B cell (primary cell): ENCODE results near the gene CUZD1. TPM values are rescaled to one million over a fixed set of nuclear protein-coding genes. Genes with fewer than 3 reads are reported as not detected.

Experiments used
- ATAC-seq: fragments of 200-7000 bp; cut with Tn5 transposase; one replicate; pipeline ENCODE4 v1.10.0; 2021; ENCODE audit warnings: low read depth, mild to moderate bottlenecking, moderate number of reproducible peaks, moderate library complexity
- CTCF ChIA-PET: fragments of 350-600 bp; sonication (Branson Sonifier 250); formaldehyde crosslinking; loops from one replicate; lab custom pipeline; 2021; ENCODE audit warnings: antibody characterized with exemption, inconsistent platforms; lab: Charles Lee
- POLR2A ChIA-PET: fragments of 350-600 bp; sonication (Branson Sonifier 250); formaldehyde crosslinking; loops from one replicate; lab custom pipeline; 2021; ENCODE audit warnings: antibody characterized with exemption; lab: Charles Lee
- DNase-seq: peaks from one replicate; pipeline ENCODE4 v3.0.0; 2013
- H2AFZ ChIP-seq: 2 replicates; pipeline ENCODE4 v1.6.1; 2012; ENCODE audit warnings: mild to moderate bottlenecking, low read depth, low read length; ENCODE audit not compliant: insufficient read depth, poor library complexity, severe bottlenecking
- H3K27ac ChIP-seq, 2 donors: 1 replicate in 1 of 2; 2 replicates in 1 of 2; pipeline ENCODE4 v1.5.1; 2012 to 2013; ENCODE audit warnings: low read length in 2 of 2, mild to moderate bottlenecking in 2 of 2, moderate library complexity in 1 of 2
- H3K27me3 ChIP-seq, 4 experiments: fragments of 200-600 bp in 1 of 4; sonication (generic) in 1 of 4; replicated peaks in 1 of 4; 1 replicate in 2 of 4; 2 replicates in 2 of 4; pipeline versions ENCODE4 v1.6.1 to v1.7.0; 2013 to 2016; ENCODE audit warnings: low read length in 3 of 4, mild to moderate bottlenecking in 2 of 4, mixed read lengths in 1 of 4, moderate library complexity in 1 of 4; ENCODE audit not compliant: insufficient read depth in 4 of 4, control insufficient read depth in 3 of 4; ENCODE audit errors: control extremely low read depth in 1 of 4
- H3K36me3 ChIP-seq, 2 experiments: replicated peaks in 1 of 2; 1 replicate in 1 of 2; 2 replicates in 1 of 2; pipeline versions ENCODE4 v1.6.1 to v1.7.1; 2013; ENCODE audit warnings: low read length in 1 of 2; ENCODE audit not compliant: insufficient read depth in 2 of 2, control insufficient read depth in 1 of 2; ENCODE audit errors: control extremely low read depth in 1 of 2, extremely low read depth in 1 of 2
- H3K4me1 ChIP-seq, 2 donors: fragments of 200-600 bp in 1 of 2; sonication (generic) in 1 of 2; 1 replicate in 1 of 2; 2 replicates in 1 of 2; pipeline versions ENCODE4 v1.5.1 to v1.6.1; 2013 to 2017; ENCODE audit warnings: low read length in 2 of 2; ENCODE audit not compliant: control insufficient read depth in 2 of 2, insufficient read depth in 2 of 2
- H3K4me2 ChIP-seq: replicated peaks from 2 replicates; pipeline ENCODE3; 2012; ENCODE audit warnings: mild to moderate bottlenecking, low read depth, low read length; ENCODE audit not compliant: poor library complexity, severe bottlenecking
- H3K4me3 ChIP-seq, 5 experiments: fragments of 200-600 bp in 1 of 5; sonication (generic) in 1 of 5; 1 replicate in 3 of 5; 2 replicates in 2 of 5; pipeline versions ENCODE4 v1.5.1 to v1.7.0; 2011 to 2016; ENCODE audit warnings: low read length in 4 of 5, mild to moderate bottlenecking in 4 of 5, low read depth in 2 of 5, control low read depth in 1 of 5, moderate library complexity in 1 of 5; ENCODE audit not compliant: insufficient read depth in 1 of 5; ENCODE audit errors: control extremely low read depth in 1 of 5, extremely low read depth in 1 of 5
- H3K79me2 ChIP-seq: fragments of 200-600 bp; sonication (generic); one replicate; pipeline ENCODE4 v1.6.0; 2016; ENCODE audit warnings: low read length; ENCODE audit not compliant: control insufficient read depth, insufficient read depth
- H3K9ac ChIP-seq: fragments of 200-600 bp; sonication (generic); 2 replicates; pipeline ENCODE4 v1.6.1; 2017; ENCODE audit warnings: mild to moderate bottlenecking, low read length, moderate library complexity
- H3K9me3 ChIP-seq, 3 donors: one replicate each; pipeline versions ENCODE4 v1.6.1 to v1.7.1; 2013; ENCODE audit warnings: low read length in 2 of 3; ENCODE audit not compliant: control insufficient read depth in 2 of 3, insufficient read depth in 1 of 3; ENCODE audit errors: control extremely low read depth in 1 of 3
- H4K20me1 ChIP-seq: 2 replicates; pipeline ENCODE4 v1.6.0; 2012; ENCODE audit warnings: mild to moderate bottlenecking, low read length; ENCODE audit not compliant: insufficient read depth, control insufficient read depth, poor library complexity, severe bottlenecking
- H3K27ac Mint-ChIP-seq: one replicate; pipeline ENCODE4 v1.8.0; 2021; ENCODE audit warnings: mixed read lengths
- H3K27me3 Mint-ChIP-seq: one replicate; pipeline ENCODE4 v1.8.0; 2021; ENCODE audit warnings: mixed read lengths
- H3K4me1 Mint-ChIP-seq: one replicate; pipeline ENCODE4 v1.8.0; 2021; ENCODE audit warnings: mixed read lengths
- H3K4me3 Mint-ChIP-seq: one replicate; pipeline ENCODE4 v1.8.0; 2021; ENCODE audit warnings: mixed read lengths
- H3K9me3 Mint-ChIP-seq: one replicate; pipeline ENCODE4 v1.8.0; 2022; ENCODE audit warnings: mixed read lengths; ENCODE audit not compliant: insufficient read depth
- CTCF ChIP-seq: fragments of 200-600 bp; IDR thresholded peaks from one replicate; pipeline ENCODE4 v1.8.0; 2022; ENCODE audit warnings: antibody characterized with exemption, mild to moderate bottlenecking
- EZH2 ChIP-seq: IDR thresholded peaks from 2 replicates; pipeline ENCODE4 v1.6.1; 2012; ENCODE audit warnings: borderline replicate concordance, low read depth, mild to moderate bottlenecking, moderate library complexity, low read length; ENCODE audit not compliant: insufficient read depth, poor library complexity, severe bottlenecking
- WGBS: methylation state at CpG from one replicate; pipeline ENCODE4 v1.1.5; 2013; ENCODE audit warnings: missing lambda C conversion rate; ENCODE audit not compliant: insufficient coverage; 5-methylcytosine and 5-hydroxymethylcytosine counted together
- intact Hi-C: fragments of 100-400 bp; cut with micrococcal nuclease; formaldehyde crosslinking; loops from one replicate; pipeline ENCODE4 v1.10.0; 2022
- polyA plus RNA-seq: library from polyadenylated mRNA; depleted of rRNA; stranded (reverse); fragments of >200 nt; gene quantifications from 2 replicates; pipeline ENCODE4 v1.2.3, GENCODE V29; 2012
- total RNA-seq, 2 donors: library from RNA; stranded (reverse); fragments of 120-200 nt in 1 of 2; gene quantifications; 1 replicate in 1 of 2; 2 replicates in 1 of 2; pipeline versions ENCODE4 v1.2.3 to v1.2.4, GENCODE V29; 2013 to 2022

The CUZD1 gene
- total and polyA plus RNA-seq, 2 donors (not counting 1 experiment from before 2014, with no cell fraction given): 2.1 to 3.3 TPM

GRCh38 chr10:122854648-122855047 is 9.0 kb upstream of the CUZD1 start:
- TF ChIP-seq CTCF (no peak), EZH2 (no peak)
- WGBS: 100% methylated on average over 3 of the region's 5 CpGs
- Histone ChIP-seq H3K36me3 (peaks cover 2 to 15% of the 10 kb centered on the region in 2 experiments), H3K79me2 (no peaks in the 10 kb centered on the region), H3K27ac (no peak overlapping the region), H4K20me1 (no peaks in the 10 kb centered on the region), H3K4me2 (no peak overlapping the region), H3K27me3 (no peaks in the 10 kb centered on the region), H3K9me3 (no peaks in the 10 kb centered on the region), H3K4me1 (no peaks in the 10 kb centered on the region), H2AFZ (no peak overlapping the region), H3K9ac (no peak overlapping the region), H3K4me3 (no peak overlapping the region)
- ATAC-seq (no peak), DNase-seq (no peak)
- Mint-ChIP-seq H3K4me3 (no peak overlapping the region), H3K27ac (no peak overlapping the region), H3K4me1 (peaks cover 7% of the 10 kb centered on the region), H3K9me3 (no peaks in the 10 kb centered on the region), H3K27me3 (no peaks in the 10 kb centered on the region)
- POLR2A ChIA-PET: no interaction called here
- intact Hi-C loops: no loop called here
- CTCF ChIA-PET: no interaction called here

GRCh38 chr10:122853665-122854313 is 8.1 kb upstream of the CUZD1 start:
- no peak for TF ChIP-seq CTCF
- TF ChIP-seq EZH2: no peak
- H3K27me3 ChIP-seq: no peaks in the 10 kb centered on the region
- Mint-ChIP-seq H3K27me3 (no peaks in the 10 kb centered on the region), H3K27ac (no peak overlapping the region), H3K4me1 (no peaks in the 10 kb centered on the region), H3K9me3 (no peaks in the 10 kb centered on the region), H3K4me3 (no peak overlapping the region)
- H3K4me3 ChIP-seq: no peak overlapping the region
- no peak for ATAC-seq
- POLR2A ChIA-PET: no interaction called here
- H4K20me1 ChIP-seq: no peaks in the 10 kb centered on the region
- no CpG with 5 or more reads among the region's 1 CpG for WGBS
- peaks cover 2 to 17% of the 10 kb centered on the region in 2 experiments for H3K36me3 ChIP-seq
- intact Hi-C loops: no loop called here
- CTCF ChIA-PET: no interaction called here
- H2AFZ ChIP-seq: no peak overlapping the region
- no peak overlapping the region for H3K9ac ChIP-seq
- H3K4me2 ChIP-seq: no peak overlapping the region
- H3K27ac ChIP-seq: no peak overlapping the region
- no peaks in the 10 kb centered on the region for H3K79me2 ChIP-seq
- no peaks in the 10 kb centered on the region for H3K4me1 ChIP-seq
- DNase-seq: no peak
- no peaks in the 10 kb centered on the region for H3K9me3 ChIP-seq
